HG03159 (cell line): ENCODE results near the gene HTR3B.
"Not testable (repeated sequence)": the region's sequence is repeated elsewhere in the genome, so short reads cannot be mapped to it uniquely, and the experiment has no call there.

ENCODE experiments used
- ATAC-seq: cut with Tn5 transposase; IDR thresholded peaks from one replicate; pipeline ENCODE4 v1.9.1; 2021; ENCODE audit warnings: mild to moderate bottlenecking, moderate library complexity; ENCODE audit not compliant: unreplicated experiment

HTR3B gene

GRCh38 chr11:113884361-113884836 lies 20.2 kb upstream of the HTR3B start:
- ATAC-seq = no peak

GRCh38 chr11:113885897-113886296 lies 18.7 kb upstream of the HTR3B start:
- no peak for ATAC-seq

- ATAC-seq = no peak
Measured at GRCh38 chr11:113888848-113889247, 15.7 kb upstream of the HTR3B start.

GRCh38 chr11:113894421-113894996 lies 10.1 kb upstream of the HTR3B start:
- peak; percentile 57 for ATAC-seq

- ATAC-seq = no peak
Measured at GRCh38 chr11:113895367-113896155, 9.0 kb upstream of the HTR3B start.

- peak; percentile 64 for ATAC-seq
Measured at GRCh38 chr11:113896156-113896879, 8.3 kb upstream of the HTR3B start.

- no peak for ATAC-seq
Measured at GRCh38 chr11:113901141-113901540, 3.5 kb upstream of the HTR3B start.

- ATAC-seq = no peak
Measured at GRCh38 chr11:113906038-113906437, 1.4 kb downstream of the HTR3B start.

- no peak for ATAC-seq
Measured at GRCh38 chr11:113906516-113906915, 1.9 kb downstream of the HTR3B start.

GRCh38 chr11:113907152-113907551 lies 2.6 kb downstream of the HTR3B start:
- no peak for ATAC-seq

GRCh38 chr11:113907681-113908080 lies 3.1 kb downstream of the HTR3B start:
- ATAC-seq = no peak

- ATAC-seq = no peak
Measured at GRCh38 chr11:113908098-113908497, 3.5 kb downstream of the HTR3B start.

GRCh38 chr11:113911491-113911890 lies 6.9 kb downstream of the HTR3B start:
- not testable (repeated sequence) for ATAC-seq

GRCh38 chr11:113923572-113923971 lies 19.0 kb downstream of the HTR3B start:
- no peak for ATAC-seq

- ATAC-seq = no peak
Measured at GRCh38 chr11:113926273-113927197, 21.9 kb downstream of the HTR3B start.

- ATAC-seq = no peak
Measured at GRCh38 chr11:113928311-113928710, 23.7 kb downstream of the HTR3B start.

GRCh38 chr11:113932788-113933187 lies 28.2 kb downstream of the HTR3B start:
- no peak for ATAC-seq

- not testable (repeated sequence) for ATAC-seq
Measured at GRCh38 chr11:113934193-113934592, 29.6 kb downstream of the HTR3B start.

GRCh38 chr11:113934761-113935160 lies 30.2 kb downstream of the HTR3B start:
- ATAC-seq = no peak

- no peak for ATAC-seq
Measured at GRCh38 chr11:113935858-113936257, 31.3 kb downstream of the HTR3B start.

GRCh38 chr11:113937918-113938317 lies 33.3 kb downstream of the HTR3B start:
- ATAC-seq = no peak
